ENCODE data around the gene AEN. TPM values are rescaled to one million over a fixed set of nuclear protein-coding genes. Genes with fewer than 3 reads are reported as not detected.

Gene AEN
- total RNA-seq, 1 donor from 2014 or later: 34.6 TPM

DNA sequence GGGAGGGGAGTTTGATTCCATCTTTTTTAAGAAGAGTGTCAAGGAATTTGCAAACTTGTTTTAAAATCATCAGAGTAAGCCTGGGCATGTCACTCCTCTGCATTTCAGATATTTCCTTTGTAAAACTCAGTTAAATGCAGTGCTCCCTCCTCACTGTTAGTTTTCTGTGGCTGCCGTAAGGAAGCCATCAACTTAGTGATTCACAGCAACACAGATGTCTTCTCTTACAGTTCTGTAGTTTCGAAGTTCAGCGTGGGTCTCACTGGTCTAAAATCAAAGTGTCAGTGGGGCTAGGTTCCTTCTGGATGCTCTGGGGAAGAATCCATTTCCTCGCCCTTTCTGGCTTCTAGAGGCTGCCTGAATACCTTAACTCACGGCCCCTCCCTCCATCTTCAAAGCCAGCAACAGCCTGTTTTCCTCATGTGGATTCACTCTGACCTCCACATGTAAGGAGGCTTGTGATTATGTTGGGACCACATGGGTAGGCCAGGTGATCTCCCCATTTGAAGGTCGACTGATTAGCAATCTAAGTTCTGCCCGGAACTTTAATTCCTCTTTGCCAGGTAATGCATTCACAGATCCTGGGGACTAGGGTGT lies 30.1 kb downstream of the AEN start:
- Histone ChIP-seq H3K4me1 (peaks cover 28% of the 10 kb centered on the region), H3K9me3 (no peaks in the 10 kb centered on the region), H3K27me3 (no peaks in the 10 kb centered on the region), H3K4me3 (no peak overlapping the region), H3K36me3 (no peaks in the 10 kb centered on the region), H3K27ac (no peak overlapping the region)
- ATAC-seq (no peak), DNase-seq (no peak)
- no peak for TF ChIP-seq CTCF (IDR thresholded peaks at IDR 0.05)
- intact Hi-C loops (cut with DNase I): no loop called here

- peaks cover 28% of the 10 kb centered on the region for H3K4me1 ChIP-seq
- ATAC-seq (no peak), DNase-seq (no peak)
- no peaks in the 10 kb centered on the region for H3K9me3 ChIP-seq
- no peak for TF ChIP-seq CTCF (IDR thresholded peaks at IDR 0.05)
- H3K36me3 ChIP-seq: no peaks in the 10 kb centered on the region
- intact Hi-C loops (cut with DNase I): no loop called here
- no peaks in the 10 kb centered on the region for H3K27me3 ChIP-seq
- no peak overlapping the region for H3K4me3 ChIP-seq
- no peak overlapping the region for H3K27ac ChIP-seq
Observed at GRCh38 chr15:88651971-88652370, 30.8 kb downstream of the AEN start.

DNA sequence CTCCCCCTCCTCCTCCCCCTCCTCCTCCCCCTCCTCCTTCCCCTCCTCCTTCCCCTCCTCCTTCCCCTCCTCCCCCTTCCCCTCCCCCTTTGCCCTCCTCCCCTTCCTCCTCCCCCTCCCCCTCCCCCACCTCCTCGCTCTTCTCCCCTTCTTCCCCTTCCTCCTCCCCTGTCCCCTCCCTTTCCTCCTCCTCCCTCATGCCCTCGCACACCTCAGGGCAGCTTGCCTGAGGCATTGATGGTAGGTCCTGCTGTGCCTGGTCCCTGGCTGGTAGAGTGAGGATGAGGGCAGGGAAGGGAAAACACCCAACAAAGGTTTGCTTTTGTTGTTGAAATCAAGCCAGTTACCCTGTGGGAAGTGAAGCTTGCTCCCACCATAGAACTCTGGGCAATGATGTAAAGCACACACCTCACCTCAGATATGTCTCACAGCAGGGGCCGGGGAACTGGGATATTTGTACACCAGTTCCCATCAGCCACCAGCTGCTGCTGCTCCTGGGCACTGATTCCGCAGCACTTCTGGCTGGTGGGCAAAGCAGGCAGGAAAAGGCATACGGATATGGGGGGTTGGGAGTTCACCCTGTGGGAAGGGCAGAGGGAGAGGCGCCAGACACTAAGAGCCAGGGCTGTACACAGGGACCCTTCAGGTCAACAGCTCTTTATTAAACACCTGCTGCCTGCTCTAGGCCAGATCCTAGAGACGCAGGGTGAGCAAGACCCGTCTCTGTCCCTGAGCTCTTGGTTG lies 31.5 kb downstream of the AEN start:
- intact Hi-C loops (cut with DNase I): no loop called here
- Histone ChIP-seq H3K27ac (no peak overlapping the region), H3K4me3 (no peak overlapping the region), H3K36me3 (no peaks in the 10 kb centered on the region), H3K9me3 (no peaks in the 10 kb centered on the region), H3K4me1 (peaks cover 24% of the 10 kb centered on the region), H3K27me3 (no peaks in the 10 kb centered on the region)
- no peak for ATAC-seq
- DNase-seq: no peak
- TF ChIP-seq CTCF (IDR thresholded peaks at IDR 0.05): no peak

- intact Hi-C loops (cut with DNase I): no loop called here
- H3K36me3 ChIP-seq: no peaks in the 10 kb centered on the region
- ATAC-seq: no peak
- no peak overlapping the region for H3K27ac ChIP-seq
- no peak for TF ChIP-seq CTCF (IDR thresholded peaks at IDR 0.05)
- H3K27me3 ChIP-seq: no peaks in the 10 kb centered on the region
- no peaks in the 10 kb centered on the region for H3K9me3 ChIP-seq
- H3K4me1 ChIP-seq: peaks cover 17% of the 10 kb centered on the region
- no peak overlapping the region for H3K4me3 ChIP-seq
- DNase-seq: no peak
Observed at GRCh38 chr15:88653200-88654064, 32.3 kb downstream of the AEN start.

- TF ChIP-seq CTCF (IDR thresholded peaks at IDR 0.05): no peak
- intact Hi-C loops (cut with DNase I): no loop called here
- H3K36me3 ChIP-seq: no peaks in the 10 kb centered on the region
- no peaks in the 10 kb centered on the region for H3K27me3 ChIP-seq
- no peak overlapping the region for H3K27ac ChIP-seq
- no peak overlapping the region for H3K4me3 ChIP-seq
- H3K4me1 ChIP-seq: peaks cover 5% of the 10 kb centered on the region
- no peaks in the 10 kb centered on the region for H3K9me3 ChIP-seq
- ATAC-seq (no peak), DNase-seq (no peak)
Observed at GRCh38 chr15:88654430-88655102, 33.4 kb downstream of the AEN start.
